CD4-positive, alpha-beta T cell treated with Interleukin-1 beta for 1 hour (primary cell): ENCODE data around the gene HDGFL2.

Experiments used
- DNase-seq, 2 donors: peaks; one replicate each; pipeline ENCODE4 v3.0.0-alpha.2; 2020 to 2022

The HDGFL2 gene

DNA sequence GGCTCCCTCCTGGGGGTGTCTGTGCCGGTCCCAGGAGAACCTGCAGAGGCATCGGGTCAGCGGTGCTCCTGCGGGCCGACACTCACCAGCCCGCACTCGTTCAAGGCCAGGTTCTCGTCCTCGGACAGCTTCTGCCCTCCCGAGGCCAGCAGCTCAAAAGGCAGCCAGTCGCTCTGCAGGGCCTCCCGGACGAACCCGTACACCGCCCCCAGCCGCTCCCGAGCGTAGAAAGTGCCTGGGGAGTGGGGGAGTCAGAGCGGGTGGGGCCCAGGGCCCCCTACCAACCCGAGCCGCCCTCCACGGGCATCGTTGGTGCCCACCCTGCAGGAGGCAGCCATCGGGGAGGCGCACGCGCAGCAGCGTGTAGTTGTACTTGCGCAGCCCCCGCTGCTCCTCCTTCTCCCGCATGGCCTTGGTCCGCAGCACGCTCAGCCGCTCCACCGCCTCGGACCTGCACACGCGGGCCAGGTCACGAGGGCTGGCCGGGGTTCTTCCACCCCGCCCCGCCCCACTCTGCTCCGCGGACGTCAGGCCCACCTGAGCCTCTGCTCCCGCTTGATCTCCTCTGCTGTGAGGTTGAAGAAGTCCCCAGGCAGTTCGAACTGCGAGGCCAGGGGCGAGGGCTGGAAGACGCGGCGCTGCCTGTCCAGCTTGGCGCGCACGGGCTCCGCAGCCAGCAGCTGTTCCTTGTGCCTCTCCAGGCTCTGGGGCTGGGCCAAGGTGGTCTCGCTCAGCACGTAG is 26.0 kb upstream of the HDGFL2 start:
- DNase-seq: no peak

DNA sequence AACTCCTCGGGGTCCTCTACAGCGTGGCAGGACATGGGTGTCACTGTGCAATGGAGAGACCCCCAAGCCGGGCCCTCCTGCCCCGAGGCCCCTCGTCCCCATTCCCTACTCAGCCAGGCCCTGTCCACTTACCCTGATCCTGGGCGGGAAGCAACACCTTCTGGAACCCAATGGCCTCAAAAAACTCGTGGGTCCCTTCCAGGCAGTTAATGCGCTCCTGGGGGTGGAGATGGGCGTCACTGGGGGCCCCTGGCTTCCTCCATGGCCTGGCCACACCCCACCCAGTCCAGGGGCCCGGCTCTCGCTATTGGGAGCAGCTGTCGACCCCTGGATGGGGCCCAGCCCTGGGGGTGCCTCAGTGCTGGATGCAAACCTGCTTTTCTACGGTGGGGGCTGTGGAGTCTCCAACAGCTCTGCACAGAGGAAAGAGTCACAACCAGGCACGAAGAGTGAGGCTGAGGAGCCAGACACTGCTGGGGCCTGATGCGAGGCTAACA is 25.3 kb upstream of the HDGFL2 start:
- DNase-seq: no peak

DNA sequence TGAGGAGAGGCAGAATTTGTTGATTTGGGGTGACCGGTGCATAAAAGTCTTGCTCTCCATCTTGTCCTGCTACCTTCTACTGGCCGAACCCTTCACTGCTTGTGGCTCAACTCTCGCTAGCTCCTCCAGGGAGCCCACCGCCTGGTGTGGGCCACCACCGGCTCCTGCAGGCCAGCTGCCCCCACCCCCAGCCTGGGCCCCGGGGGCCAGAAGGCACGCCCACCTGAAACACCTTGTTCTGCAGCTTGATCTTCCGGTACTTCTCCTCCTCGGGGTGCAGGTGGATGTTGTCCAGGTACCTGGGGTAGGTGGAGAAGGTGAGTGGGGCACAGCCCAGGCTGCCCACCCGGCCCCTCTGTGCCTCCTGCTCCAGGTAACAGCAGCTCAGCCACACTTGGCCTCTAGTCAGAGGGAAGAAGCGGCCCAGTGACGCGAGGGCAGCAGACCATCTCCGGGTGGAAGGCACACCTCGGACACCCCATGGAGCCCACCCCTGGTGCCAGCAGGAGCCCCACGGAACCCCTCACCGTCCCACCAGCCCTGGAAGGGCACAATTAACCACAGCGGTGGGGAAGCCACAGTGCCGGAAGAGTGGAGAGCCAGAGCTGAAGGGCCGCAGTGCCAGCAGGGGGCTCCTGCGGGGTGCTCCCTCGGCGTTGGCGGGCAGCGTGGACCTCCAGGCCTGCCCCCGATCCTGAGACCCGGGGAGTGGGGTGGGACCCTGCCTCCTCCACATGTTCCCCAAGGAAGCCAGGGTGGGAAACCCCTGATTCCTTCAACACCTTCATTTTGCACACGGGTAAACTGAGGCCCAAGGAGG is 24.6 kb upstream of the HDGFL2 start:
- no peak for DNase-seq

DNA sequence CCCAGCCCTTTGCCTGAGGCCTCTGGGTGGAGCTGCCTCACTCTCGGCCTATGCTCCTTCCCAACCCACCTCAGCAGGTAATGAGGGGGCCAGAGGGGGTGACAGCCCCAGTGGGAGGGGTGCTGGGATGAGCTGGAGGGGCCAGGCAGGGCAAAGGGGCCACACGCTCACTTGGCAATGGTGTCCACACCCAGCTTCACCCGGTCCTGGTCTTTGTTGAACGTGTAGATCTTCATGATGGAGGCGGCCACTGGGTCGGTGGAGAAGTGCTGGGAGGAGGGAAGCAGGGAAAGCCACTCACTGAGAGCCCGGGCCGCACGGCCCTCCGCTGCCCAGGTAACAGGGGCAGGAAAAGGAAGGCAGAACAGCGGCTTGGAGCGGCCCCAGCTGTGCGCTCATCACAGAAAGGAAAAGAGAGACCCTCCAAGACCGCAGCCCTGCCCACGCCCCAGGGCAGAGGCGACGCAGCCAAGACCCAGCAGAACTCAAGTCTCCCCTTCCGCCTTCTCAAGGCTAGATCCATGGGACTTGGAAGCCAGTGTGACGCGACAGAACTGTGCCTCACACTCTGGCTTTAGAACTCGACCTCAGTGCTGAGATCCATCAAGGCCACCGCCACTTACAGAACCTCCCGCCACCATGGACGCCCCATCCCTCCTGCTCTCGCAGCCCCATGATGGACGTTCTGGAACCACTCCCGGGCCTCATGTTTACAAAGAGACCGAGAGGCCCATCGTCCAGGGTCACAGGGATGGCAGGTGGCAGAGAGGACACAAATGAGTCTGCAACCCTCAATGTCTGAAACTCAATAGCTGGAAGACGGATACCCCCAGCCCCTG is 23.7 kb upstream of the HDGFL2 start:
- DNase-seq: no peak

DNA sequence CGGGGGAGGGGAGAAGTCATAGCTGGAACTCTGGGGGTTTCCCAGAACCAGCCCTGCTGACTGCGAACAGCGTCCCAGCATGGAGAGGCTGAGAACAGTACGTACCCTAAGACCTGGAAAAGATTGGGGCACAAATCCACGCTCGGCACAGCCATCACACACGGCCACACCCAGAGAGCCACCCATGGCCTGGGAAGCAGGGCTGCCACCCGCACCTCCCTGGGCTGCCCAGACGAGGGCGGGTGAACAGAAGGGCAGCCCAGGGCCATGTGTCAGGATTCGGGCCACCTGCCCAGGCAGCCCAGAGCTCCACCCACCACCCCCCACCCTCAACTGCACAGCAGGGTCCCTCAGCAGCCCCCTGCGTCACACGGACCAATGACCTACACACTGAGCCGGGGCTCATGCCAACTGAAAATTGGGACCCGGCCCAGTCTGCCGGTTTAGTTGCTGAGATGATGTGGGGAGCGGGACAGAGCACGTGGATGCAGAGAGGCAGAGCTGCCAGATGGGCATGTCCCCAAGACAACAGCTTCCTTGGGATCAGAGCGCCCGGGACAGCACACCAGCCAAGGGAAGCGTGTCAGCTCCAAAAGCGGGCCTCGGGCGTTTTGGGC is 23.0 kb upstream of the HDGFL2 start:
- DNase-seq: no peak

DNA sequence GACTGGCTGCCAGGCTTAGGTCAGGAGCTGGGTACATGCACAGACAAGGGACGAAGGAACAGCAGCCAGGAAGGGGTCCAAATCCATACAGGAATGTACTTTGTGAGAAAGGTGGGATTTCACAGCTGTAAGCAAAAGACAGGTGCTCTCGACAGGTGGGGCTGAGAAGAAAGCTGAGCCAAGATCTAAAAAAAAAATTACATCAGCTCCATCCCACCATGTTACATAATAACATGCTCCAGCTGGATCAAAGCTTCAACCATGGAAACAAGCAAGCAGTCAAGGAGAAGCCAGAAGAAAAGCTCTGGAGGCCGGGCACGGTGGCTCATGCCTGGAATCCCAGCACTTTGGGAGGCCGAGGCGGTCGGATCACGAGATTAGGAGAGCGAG is 22.5 kb upstream of the HDGFL2 start:
- no peak for DNase-seq

DNA sequence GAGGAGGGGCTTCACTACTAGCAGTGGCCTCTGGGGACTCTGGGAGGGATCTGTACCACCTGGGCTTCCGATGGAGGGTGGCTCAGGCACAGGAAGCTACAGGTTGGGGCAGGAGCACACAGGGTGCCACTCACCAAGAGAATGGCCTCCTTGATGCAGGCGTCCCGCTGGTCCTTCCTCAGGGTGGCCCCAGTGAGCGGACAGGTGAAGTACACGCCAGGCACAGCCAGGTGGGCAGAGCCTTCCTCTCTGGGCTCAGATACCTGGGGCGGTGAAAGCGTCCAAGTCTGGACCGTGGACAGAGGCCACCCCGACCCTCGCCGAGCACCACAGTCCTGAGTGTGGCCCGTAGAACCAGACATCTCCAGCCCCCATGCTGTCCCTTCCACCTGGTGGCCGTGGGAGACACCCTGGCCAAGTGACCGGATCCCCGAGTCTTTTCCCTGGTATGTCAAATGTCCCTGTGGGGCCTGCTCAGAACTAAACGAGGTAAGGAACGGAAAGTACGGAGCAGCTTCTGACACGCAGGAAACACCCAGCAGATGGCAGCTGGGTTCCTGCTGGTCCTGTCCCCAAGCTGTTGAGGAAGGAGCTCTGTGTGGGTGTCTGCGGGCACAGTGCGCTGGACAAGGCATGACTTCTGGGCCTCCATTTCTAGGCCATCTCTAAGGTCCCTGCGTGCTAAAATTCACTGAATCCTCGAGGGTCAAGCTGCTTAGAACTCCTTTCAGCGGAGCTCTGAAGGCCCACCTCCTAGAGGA is 19.7 kb upstream of the HDGFL2 start:
- DNase-seq: no peak

DNA sequence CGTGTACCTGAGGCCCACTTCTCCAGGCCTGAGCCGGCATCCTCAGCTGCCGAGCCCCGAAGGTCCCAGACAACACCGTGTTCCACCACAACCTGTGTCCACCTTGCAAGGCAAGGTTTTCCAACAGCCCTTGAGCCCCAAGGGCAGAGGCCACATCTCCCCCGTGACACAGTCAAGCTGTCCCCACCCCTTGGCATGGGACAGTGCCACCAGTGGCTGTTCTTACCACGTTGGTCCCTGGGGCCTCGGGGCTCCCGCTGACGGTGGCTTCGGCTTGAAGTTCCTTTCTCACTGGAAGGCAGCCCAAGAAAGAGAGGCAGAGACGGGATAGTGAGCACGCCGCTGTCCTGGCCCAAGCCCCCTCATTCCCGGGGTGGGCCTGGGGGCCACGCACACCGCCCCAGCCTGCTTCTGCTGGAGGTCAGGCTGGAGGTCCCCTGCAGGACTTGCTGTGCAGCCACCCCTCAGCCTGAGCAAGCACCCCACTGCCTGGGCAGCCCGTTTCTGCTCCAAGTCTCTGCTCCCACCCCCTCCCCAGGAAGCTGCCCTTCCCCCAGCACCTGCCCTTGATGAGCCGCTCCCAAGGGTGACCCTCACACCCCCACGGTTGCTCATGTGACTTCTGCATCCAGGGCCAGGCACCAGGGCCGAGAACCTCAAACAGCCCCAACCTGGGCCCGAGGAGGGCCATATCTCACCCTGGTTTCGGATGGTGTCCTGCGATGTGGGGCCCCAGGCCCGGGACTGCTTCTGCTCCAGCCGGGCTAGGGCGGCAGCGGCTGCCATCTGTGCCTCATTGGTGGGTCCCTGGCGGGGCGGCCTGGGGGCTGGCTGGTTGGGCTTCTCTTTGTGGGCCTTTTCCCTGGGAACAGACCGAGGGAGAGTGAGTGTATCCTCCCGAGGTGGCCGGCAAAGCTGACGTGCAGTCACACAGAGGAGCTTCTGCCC is 18.6 kb upstream of the HDGFL2 start:
- no peak for DNase-seq

DNA sequence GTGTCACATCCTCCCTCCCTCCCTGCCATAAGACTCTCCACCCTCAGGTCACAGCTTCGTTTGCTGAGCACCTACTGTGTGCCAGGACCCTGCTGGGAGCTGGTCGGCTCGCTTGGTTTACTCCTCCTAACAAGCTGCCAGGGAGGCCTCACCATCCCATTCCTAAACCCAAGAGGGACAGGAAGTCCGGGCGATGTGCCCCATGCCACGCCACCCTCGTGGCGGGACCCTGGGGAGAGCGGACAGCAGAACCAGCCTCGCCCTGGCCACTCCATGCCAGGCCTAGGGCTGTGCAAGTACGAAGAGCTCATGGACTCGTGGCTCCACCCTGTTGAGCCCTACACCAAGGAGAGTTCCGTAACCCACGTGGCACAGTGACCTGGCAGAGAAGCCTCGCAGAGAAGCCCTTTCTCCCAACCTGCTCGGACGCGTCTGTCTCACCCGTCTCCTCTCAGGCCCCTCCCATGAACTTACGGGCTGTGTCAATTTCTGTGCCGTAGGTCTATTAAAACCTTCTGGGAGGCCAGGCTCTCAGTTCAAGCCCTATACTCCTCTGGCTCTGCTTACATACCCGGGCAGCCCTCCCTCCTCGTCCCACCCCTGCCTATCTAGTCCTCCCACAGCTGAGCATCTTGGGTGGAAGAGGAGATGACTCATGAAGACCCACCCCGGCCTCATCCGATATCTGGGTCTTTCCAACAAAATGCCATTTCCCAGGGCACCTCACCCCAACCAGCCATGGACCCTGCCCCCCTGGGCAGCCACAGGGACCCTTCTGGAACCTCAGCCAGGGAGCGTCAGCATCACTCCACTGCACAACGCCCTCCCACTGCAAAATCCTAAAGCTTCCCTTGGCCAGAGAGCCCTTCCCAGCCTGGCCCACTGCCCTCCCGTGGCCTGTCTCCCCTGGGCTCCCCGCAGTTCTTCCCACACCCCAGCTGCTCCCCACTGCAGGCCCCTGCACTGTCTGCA is 17.1 kb upstream of the HDGFL2 start:
- DNase-seq: no peak

DNA sequence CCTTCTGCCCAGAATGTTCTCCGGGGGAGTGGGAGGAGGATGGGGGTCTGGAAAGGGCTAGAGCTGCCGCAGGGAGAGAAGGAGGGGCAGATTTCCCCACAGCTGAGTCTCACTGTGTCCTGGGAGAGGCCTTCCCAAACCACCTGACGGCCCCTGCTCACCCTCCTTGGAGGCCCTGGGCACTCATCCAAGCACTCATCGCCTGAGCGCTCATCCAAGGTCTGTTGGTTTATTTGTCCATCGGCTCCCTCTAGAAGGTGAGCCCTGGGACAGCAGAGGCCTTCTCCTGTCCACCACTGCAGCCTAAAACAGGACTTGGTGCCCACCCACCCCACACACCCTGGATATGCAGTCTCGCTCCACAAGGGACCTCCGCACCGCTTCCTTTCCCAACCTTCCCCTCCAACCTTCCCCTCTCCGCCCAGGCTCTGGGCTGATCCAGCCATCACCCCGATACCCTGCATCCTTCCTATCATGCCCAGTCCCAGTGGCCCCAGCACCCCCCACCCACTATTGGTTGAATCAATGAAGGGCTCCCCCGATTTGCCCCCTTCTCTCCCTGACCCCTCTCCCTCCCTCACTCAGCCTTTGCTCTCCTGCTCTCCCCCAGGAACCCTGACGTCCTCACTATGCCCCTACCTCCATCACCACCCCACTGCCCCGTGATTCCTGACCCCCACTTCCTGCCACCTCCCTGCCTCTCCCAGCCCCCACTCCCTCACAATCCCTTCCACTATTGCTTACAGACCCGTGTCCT is 16.2 kb upstream of the HDGFL2 start:
- DNase-seq: no peak

DNA sequence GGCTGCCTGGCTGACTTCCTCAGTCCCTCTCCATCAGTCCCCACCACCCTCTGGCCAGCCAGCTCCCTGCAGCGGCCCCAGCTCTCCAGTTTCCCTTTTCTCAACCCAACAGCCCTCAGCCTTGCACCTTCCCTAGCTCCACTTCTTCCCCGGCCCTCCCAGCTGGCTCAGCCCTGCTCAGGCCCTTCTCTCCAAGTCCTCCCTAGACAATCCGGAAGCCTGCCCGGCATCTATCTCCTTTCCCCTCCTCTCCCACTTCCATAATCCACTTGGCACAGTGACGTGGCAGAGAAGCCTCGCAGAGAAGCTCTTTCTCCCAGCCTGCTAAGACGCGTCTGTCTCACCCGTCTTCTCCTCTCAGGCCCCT is 15.6 kb upstream of the HDGFL2 start:
- DNase-seq: no peak

DNA sequence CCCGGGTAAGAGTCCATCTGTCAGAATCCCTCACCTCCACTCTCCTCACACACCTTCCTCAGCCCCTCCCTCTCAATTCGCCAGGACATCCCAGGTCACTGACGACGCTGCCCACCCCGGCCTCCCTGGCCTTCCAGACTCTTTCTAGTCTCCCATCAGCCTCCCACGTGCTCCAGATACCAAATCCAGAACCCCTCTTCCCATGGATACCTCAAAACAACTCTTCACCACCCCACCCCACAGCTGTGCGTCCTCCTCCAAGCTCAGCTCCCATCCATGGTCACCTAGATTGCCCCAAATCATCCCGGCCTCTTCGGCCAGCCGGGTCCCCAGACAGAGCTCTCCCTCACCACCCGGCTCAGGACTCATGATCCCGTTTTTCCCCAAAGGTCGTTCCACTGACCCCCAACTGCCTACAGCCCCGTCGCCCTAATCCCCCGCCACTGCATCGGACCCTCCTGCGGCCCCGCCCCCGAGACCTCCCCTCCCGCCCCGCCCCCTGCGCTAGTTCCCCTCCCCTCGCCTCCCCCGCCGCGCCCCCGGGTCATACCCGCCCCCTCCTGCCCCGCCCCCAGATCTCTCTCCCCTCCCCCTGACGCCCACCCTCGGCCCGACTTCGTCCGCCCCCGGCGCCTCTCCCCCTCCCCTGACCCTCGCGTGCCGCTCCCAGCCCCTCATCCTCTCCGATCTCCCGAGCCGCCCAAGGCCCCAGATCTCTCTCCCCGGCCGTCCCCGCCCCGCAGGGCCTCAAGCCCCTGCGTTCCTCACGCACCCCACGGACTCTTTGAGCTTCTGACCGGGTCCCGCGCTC is 15.0 kb upstream of the HDGFL2 start:
- peak in 1 of 2 donors; percentile 46 for DNase-seq

DNA sequence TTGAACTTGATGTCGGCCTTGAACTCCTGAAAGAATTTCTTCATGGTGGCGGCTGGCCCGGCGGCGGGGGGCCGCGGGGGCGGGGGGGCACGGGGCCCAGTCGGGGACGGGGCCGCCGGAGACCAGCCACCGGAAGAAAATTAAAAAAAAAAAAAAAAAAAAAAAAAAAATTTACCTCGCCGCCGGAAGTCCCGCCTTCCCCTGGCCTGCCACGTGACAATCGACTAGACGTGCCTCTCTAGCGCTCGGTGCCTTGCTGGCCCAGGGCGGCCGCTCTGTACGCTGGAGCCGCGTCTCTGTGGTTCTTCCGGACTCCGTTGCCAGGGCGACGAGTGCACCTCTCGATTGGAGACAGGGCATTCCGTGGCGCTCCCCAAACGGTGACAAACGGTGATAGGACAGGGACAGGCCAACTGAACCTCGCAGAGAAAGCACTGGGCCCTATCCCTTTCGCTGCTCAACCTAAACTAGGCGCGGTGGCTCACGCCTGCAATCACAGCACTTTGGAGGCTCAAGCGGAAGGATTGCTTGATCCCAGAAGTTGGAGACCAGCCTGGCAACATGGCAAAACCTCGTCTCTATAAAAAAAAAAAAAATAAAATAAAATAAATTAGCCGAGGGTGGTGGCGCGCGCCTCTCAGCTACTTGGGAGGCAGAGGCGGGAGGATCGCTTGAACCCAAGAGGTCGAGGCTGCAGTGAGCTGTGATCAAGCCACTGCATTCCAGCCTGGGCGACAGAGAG is 14.3 kb upstream of the HDGFL2 start, which contains the start of gene UBXN6:
UBXN6 (minus strand) TSS at position 141 of the 742 bp plus-strand sequence; CDS start at position 44, 97 bp downstream.
- peak; percentile 99 for DNase-seq

DNA sequence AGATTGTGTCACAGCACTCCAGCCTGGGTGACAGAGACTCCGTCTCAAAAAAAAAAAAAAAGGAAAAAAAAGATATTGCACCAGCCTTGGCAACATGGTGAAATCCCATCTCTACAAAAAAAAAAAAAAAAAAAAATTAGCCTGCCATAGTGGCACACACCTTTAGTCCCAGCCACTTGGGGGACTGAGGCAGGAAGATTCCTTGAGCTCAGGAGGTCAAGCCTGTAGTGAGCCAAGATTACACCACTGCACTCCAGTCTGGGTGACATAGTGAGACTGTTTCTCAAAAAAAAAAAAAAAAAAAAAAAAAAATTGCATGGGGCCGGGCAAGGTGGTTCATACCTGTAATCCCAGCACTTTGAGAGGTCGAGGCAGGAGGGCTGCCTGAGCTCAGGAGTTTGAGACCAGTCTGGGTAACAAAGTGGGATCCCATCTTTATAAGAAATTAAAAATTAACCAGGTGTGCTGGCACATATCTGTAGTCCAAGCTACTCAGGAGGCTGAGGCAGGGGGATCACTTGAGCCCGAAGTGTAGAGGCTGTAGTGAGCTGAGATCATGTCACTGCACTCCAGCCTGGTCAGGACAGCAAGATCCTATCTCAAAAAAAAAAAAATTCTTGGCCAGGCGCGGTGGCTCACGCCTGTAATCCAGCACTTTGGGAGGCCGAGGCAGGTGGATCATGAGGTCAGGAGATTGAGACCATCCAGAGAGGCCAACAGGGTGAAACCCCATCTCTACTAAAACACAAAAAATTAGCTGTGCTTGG is 7.1 kb upstream of the HDGFL2 start:
- no peak for DNase-seq

DNA sequence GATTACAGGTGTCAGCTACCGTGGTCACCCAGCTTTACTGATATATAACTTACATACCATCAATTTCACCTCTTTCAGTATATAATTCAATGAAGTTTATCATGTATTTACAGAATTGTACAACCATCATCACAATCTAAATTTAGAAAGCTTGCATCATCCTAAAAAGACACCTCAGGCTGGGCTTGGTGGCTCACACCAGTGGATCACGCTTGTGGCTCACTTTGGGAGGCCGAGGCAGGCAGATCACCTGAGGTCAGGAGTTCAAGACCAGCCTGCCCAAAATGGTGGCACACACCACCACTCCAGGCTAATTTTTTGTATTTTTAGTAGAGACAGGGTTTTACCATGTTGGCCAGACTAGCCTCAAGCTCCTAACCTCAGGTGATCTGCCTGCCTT is 4.3 kb upstream of the HDGFL2 start:
- no peak for DNase-seq
